GM13976 (cell line): Measurements from ENCODE around the gene MERTK.

Experiments used
- DNase-seq: peaks from one replicate; pipeline ENCODE4 v3.0.0; 2012; ENCODE audit warnings: low spot score
- CTCF ChIP-seq: IDR thresholded peaks from 2 replicates; pipeline ENCODE4 v1.5.1; 2012; ENCODE audit warnings: borderline replicate concordance, mild to moderate bottlenecking; ENCODE audit not compliant: insufficient read depth; ENCODE audit errors: extremely low read depth, missing control alignments, control extremely low read depth
- in situ Hi-C: fragments of 300-500 bp; cut with MboI; formaldehyde crosslinking; loops from one replicate; pipeline ENCODE4 v1.12.0; 2022; ENCODE audit warnings: low sequenced_read_pairs, mixed read lengths, inconsistent platforms; ENCODE audit not compliant: unreplicated experiment

The MERTK gene

GRCh38 chr2:111999809-112000208 lies 101.4 kb downstream of the MERTK start:
- no peak for TF ChIP-seq CTCF
- no peak for DNase-seq
- in situ Hi-C loops, result no loop called here

- DNase-seq, result no peak
- no peak for TF ChIP-seq CTCF
- in situ Hi-C loops, result no loop called here
Observed at GRCh38 chr2:112000399-112001135, 102.2 kb downstream of the MERTK start.

- DNase-seq, result no peak
- TF ChIP-seq CTCF, result no peak
- in situ Hi-C loops, result no loop called here
Observed at GRCh38 chr2:112001136-112001715, 102.8 kb downstream of the MERTK start.

GRCh38 chr2:112001942-112002341 lies 103.5 kb downstream of the MERTK start:
- DNase-seq, result no peak
- in situ Hi-C loops, result no loop called here
- no peak for TF ChIP-seq CTCF

- DNase-seq, result no peak
- in situ Hi-C loops, result no loop called here
- no peak for TF ChIP-seq CTCF
Observed at GRCh38 chr2:112003576-112004252, 105.3 kb downstream of the MERTK start.

- in situ Hi-C loops, result no loop called here
- no peak for TF ChIP-seq CTCF
- peak; percentile 41 for DNase-seq
Observed at GRCh38 chr2:112004253-112004645, 105.8 kb downstream of the MERTK start.
